ENCODE data around the gene MPPED1.

DNA sequence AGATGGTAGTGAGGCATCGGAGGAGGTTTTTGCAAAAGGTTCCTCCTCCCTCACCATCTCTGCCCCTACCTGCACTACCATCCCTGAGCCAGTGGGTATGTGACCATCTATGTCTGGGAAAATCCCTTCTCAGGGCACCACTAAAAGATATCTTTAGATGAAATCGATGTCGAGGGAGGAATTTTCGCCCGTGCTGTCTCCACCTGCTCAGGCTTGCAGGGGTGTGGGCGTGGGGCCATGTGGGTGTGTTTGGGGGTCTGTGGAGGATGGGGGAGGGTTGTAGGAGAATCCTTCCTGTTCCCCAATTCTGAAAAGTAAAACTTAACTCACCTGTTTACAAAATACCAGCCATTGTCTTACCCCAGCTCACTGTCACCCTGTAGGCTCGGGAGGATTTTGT lies 12.4 kb downstream of the MPPED1 start:
- TF ChIP-seq EP300 (IDR thresholded peaks at IDR 0.05; ENCODE audit: borderline replicate concordance), result no peak
- TF ChIP-seq MAX (IDR thresholded peaks at IDR 0.05), result no peak
- TF ChIP-seq REST (IDR thresholded peaks at IDR 0.05; ENCODE audit: low read depth), result no peak
- TF ChIP-seq CEBPB (IDR thresholded peaks at IDR 0.05), result no peak
- no peak for TF ChIP-seq RAD21 (IDR thresholded peaks at IDR 0.05; ENCODE audit: low read depth)
- TF ChIP-seq TAF1 (IDR thresholded peaks at IDR 0.05; ENCODE audit: low read depth), result no peak
- TF ChIP-seq, protein P1, sequence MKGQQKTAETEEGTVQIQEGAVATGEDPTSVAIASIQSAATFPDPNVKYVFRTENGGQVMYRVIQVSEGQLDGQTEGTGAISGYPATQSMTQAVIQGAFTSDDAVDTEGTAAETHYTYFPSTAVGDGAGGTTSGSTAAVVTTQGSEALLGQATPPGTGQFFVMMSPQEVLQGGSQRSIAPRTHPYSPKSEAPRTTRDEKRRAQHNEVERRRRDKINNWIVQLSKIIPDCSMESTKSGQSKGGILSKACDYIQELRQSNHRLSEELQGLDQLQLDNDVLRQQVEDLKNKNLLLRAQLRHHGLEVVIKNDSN (IDR thresholded peaks at IDR 0.05), result no peak
